Caco-2 (cell line): ENCODE results near the gene C3orf52. TPM values are rescaled to one million over a fixed set of nuclear protein-coding genes. Genes with fewer than 3 reads are reported as not detected.

Experiments
- BruUV-seq: library from RNA; stranded (reverse); fragments of 400-500 nt; replicated peaks from 2 replicates; lab custom pipeline; 2021; lab: Mats Ljungman, UMichigan
- CTCF ChIA-PET: fragments of 300-600 bp; sonication (Branson Sonifier 250); formaldehyde crosslinking; loops from one replicate; lab custom pipeline; 2022; ENCODE audit warnings: antibody characterized with exemption; lab: Charles Lee
- POLR2A ChIA-PET: fragments of 300-600 bp; sonication (Branson Sonifier 250); formaldehyde crosslinking; loops from one replicate; lab custom pipeline; 2022; ENCODE audit warnings: antibody characterized with exemption; lab: Charles Lee
- DNase-seq, 2 experiments: peaks; one replicate each; pipeline versions ENCODE4 v3.0.0 to v3.0.0-alpha.2; 2020 to 2022
- H3K27me3 ChIP-seq: replicated peaks from 2 replicates; pipeline ENCODE4 v1.6.0; 2011; ENCODE audit warnings: low read length; ENCODE audit not compliant: control insufficient read depth, insufficient read depth
- H3K36me3 ChIP-seq: 2 replicates; pipeline ENCODE4 v1.5.1; 2011; ENCODE audit warnings: low read length; ENCODE audit not compliant: control insufficient read depth, insufficient read depth
- H3K4me1 ChIP-seq: fragments of 250-450 bp; sonication (Bioruptor Pico); 2 replicates; pipeline ENCODE4 v1.5.1; 2020; ENCODE audit warnings: mild to moderate bottlenecking
- H3K4me3 ChIP-seq: 2 replicates; pipeline ENCODE4 v1.5.1; 2011; ENCODE audit warnings: low read depth, mild to moderate bottlenecking, control low read depth, low read length
- H3K9me3 ChIP-seq: fragments of 250-450 bp; sonication (Bioruptor Pico); 2 replicates; pipeline ENCODE4 v1.5.1; 2020; ENCODE audit warnings: mild to moderate bottlenecking, moderate library complexity
- H3K27ac Mint-ChIP-seq: one replicate; pipeline ENCODE4 v1.8.0; 2022; ENCODE audit warnings: mixed read lengths; ENCODE audit not compliant: unreplicated experiment
- H3K27me3 Mint-ChIP-seq: one replicate; pipeline ENCODE4 v1.8.0; 2022; ENCODE audit warnings: mixed read lengths; ENCODE audit not compliant: insufficient read depth, unreplicated experiment
- H3K36me3 Mint-ChIP-seq: one replicate; pipeline ENCODE4 v1.8.0; 2022; ENCODE audit warnings: mild to moderate bottlenecking, mixed read lengths; ENCODE audit not compliant: insufficient read depth, unreplicated experiment
- H3K4me1 Mint-ChIP-seq: one replicate; pipeline ENCODE4 v1.8.0; 2022; ENCODE audit warnings: low read depth, mixed read lengths; ENCODE audit not compliant: unreplicated experiment
- H3K4me3 Mint-ChIP-seq: one replicate; pipeline ENCODE4 v1.8.0; 2022; ENCODE audit warnings: mild to moderate bottlenecking, moderate library complexity, mixed read lengths; ENCODE audit not compliant: unreplicated experiment
- H3K9me3 Mint-ChIP-seq: one replicate; pipeline ENCODE4 v1.8.0; 2022; ENCODE audit warnings: mixed read lengths; ENCODE audit not compliant: unreplicated experiment
- intact Hi-C: fragments of 100-400 bp; cut with micrococcal nuclease; formaldehyde crosslinking; loops from one replicate; pipeline ENCODE4 v1.10.0; 2022; ENCODE audit not compliant: unreplicated experiment
- total RNA-seq: library from RNA; stranded (reverse); gene quantifications from 2 replicates; pipeline ENCODE4 v1.2.3, GENCODE V29; 2022
- TF ChIP-seq, protein P1 (sequence below), 2 experiments: fragments of 200-600 bp in 1 of 2; IDR thresholded peaks; 1 replicate in 1 of 2; 2 replicates in 1 of 2; pipeline versions ENCODE4 v1.5.1 to v1.8.0; 2011 to 2022; ENCODE audit warnings: antibody characterized with exemption in 1 of 2, control low read depth in 1 of 2, inconsistent platforms in 1 of 2, low read depth in 1 of 2, low read length in 1 of 2, mild to moderate bottlenecking in 1 of 2, moderate library complexity in 1 of 2; ENCODE audit not compliant: insufficient read depth in 1 of 2, severe bottlenecking in 1 of 2, unreplicated experiment in 1 of 2

The C3orf52 gene
- total RNA-seq, 1 experiment from 2014 or later, result 64.5 TPM

DNA sequence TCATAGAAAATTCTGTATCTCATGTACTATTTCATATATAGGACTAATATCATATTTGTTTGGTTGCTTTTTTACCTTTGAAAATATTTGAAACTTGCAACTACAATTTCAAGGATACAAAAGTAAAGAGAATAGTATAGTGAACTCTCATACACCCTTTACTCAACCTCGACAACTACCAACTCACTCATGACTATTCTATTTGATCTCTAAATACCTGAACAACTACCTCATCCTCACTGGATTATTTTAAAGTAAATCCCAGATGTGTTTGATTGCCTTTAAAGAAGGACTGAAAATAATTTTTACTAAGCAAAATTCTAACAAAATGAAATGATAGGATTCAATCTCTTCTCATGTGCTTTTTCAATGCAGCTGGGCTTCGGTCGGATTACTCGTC lies 39.6 kb upstream of the C3orf52 start:
- Mint-ChIP-seq H3K4me3 (no peak overlapping the region), H3K4me1 (peaks cover 2% of the 10 kb centered on the region), H3K36me3 (no peaks in the 10 kb centered on the region), H3K9me3 (no peaks in the 10 kb centered on the region), H3K27me3 (no peaks in the 10 kb centered on the region), H3K27ac (no peak overlapping the region)
- POLR2A ChIA-PET, result no interaction called here
- CTCF ChIA-PET, result no interaction called here
- Histone ChIP-seq H3K9me3 (no peaks in the 10 kb centered on the region), H3K27me3 (no peaks in the 10 kb centered on the region), H3K4me3 (no peak overlapping the region), H3K4me1 (peaks cover 9% of the 10 kb centered on the region), H3K36me3 (no peaks in the 10 kb centered on the region)
- TF ChIP-seq, protein P1, sequence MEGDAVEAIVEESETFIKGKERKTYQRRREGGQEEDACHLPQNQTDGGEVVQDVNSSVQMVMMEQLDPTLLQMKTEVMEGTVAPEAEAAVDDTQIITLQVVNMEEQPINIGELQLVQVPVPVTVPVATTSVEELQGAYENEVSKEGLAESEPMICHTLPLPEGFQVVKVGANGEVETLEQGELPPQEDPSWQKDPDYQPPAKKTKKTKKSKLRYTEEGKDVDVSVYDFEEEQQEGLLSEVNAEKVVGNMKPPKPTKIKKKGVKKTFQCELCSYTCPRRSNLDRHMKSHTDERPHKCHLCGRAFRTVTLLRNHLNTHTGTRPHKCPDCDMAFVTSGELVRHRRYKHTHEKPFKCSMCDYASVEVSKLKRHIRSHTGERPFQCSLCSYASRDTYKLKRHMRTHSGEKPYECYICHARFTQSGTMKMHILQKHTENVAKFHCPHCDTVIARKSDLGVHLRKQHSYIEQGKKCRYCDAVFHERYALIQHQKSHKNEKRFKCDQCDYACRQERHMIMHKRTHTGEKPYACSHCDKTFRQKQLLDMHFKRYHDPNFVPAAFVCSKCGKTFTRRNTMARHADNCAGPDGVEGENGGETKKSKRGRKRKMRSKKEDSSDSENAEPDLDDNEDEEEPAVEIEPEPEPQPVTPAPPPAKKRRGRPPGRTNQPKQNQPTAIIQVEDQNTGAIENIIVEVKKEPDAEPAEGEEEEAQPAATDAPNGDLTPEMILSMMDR (IDR thresholded peaks at IDR 0.05; ENCODE audit: insufficient read depth in 1 of 2, low read depth in 1 of 2, low read length in 1 of 2, severe bottlenecking in 1 of 2, unreplicated experiment in 1 of 2), result no peak
- intact Hi-C loops, result loop anchor here (10.0 kb wide), 1 partner anchor 332 kb away; no protein-coding TSS in a partner anchor
- no TSS peak for BruUV-seq
- no peak for DNase-seq

DNA sequence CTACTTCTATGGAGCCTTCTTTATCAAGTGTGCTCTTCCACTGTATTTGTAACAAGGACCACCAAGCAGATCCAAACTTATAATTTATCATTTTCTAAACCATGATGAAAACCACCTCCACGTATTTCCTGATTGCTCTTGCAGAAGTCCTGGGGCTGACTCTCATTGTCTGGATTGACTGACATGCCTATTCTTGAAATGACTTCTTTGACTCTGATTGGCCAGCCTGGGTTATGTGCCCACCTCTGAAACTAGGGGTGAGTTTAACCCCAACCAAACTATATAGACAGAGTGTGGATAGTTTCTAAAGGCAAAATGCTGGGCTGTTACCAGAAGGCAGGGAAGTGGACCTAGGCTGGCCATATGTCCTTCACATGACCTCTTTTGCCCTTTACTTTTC lies 38.9 kb upstream of the C3orf52 start:
- no peaks in the 10 kb centered on the region for H3K9me3 Mint-ChIP-seq
- Histone ChIP-seq H3K9me3 (no peaks in the 10 kb centered on the region), H3K4me1 (peaks cover 14% of the 10 kb centered on the region), H3K36me3 (no peaks in the 10 kb centered on the region), H3K27me3 (no peaks in the 10 kb centered on the region), H3K4me3 (no peak overlapping the region)
- peaks cover 8% of the 10 kb centered on the region for H3K4me1 Mint-ChIP-seq
- POLR2A ChIA-PET, result no interaction called here
- DNase-seq, result no peak
- CTCF ChIA-PET, result no interaction called here
- TF ChIP-seq, protein P1 (IDR thresholded peaks at IDR 0.05; ENCODE audit: insufficient read depth in 1 of 2, low read depth in 1 of 2, low read length in 1 of 2, severe bottlenecking in 1 of 2, unreplicated experiment in 1 of 2), result no peak
- H3K36me3 Mint-ChIP-seq, result no peaks in the 10 kb centered on the region
- no TSS peak for BruUV-seq
- H3K4me3 Mint-ChIP-seq, result no peak overlapping the region
- no peaks in the 10 kb centered on the region for H3K27me3 Mint-ChIP-seq
- intact Hi-C loops, result loop anchor here (10.0 kb wide), 1 partner anchor 332 kb away; no protein-coding TSS in a partner anchor
- H3K27ac Mint-ChIP-seq, result no peak overlapping the region

DNA sequence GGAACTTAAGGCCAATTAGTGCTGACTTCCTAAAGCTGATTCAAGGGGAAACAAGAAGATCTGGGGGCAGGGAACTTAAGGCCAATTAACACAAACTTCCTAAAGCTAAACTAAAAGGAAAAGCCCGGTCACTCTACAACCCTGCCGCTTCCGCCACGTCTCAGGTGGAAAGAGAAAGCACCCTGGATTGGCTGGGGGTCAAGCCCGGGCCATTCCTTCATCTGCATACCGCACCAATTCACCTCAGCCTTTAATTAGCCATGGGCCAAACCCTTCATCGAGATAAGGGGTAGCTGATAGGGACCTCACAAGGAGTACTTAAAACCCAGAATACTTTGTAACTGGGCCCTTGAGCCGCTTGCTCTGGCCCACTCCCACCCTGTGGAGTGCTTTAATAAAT lies 37.3 kb upstream of the C3orf52 start:
- no peaks in the 10 kb centered on the region for H3K9me3 Mint-ChIP-seq
- no peak overlapping the region for H3K27ac Mint-ChIP-seq
- CTCF ChIA-PET, result no interaction called here
- H3K4me3 Mint-ChIP-seq, result no peak overlapping the region
- no peaks in the 10 kb centered on the region for H3K36me3 Mint-ChIP-seq
- no peaks in the 10 kb centered on the region for H3K27me3 Mint-ChIP-seq
- Histone ChIP-seq H3K36me3 (no peaks in the 10 kb centered on the region), H3K9me3 (no peaks in the 10 kb centered on the region), H3K4me1 (peaks cover 15% of the 10 kb centered on the region), H3K27me3 (no peaks in the 10 kb centered on the region), H3K4me3 (no peak overlapping the region)
- DNase-seq, result no peak
- peaks cover 23% of the 10 kb centered on the region for H3K4me1 Mint-ChIP-seq
- POLR2A ChIA-PET, result no interaction called here
- TF ChIP-seq, protein P1 (IDR thresholded peaks at IDR 0.05; ENCODE audit: insufficient read depth in 1 of 2, low read depth in 1 of 2, low read length in 1 of 2, severe bottlenecking in 1 of 2, unreplicated experiment in 1 of 2), result no peak
- BruUV-seq, result no TSS peak
- intact Hi-C loops, result loop anchor here (10.0 kb wide), 1 partner anchor 334 kb away; no protein-coding TSS in a partner anchor
